ENCODE results near the gene IFNAR1. TPM values are rescaled to one million over a fixed set of nuclear protein-coding genes. Genes with fewer than 3 reads are reported as not detected.

Gene IFNAR1
- 10 to 100 TPM; 12.4 to 19.3 (median 15.5) TPM for total RNA-seq

- no peaks in the 10 kb centered on the region for H3K27me3 ChIP-seq
- no peaks in the 10 kb centered on the region for H3K36me3 ChIP-seq
- peak within 1 kb of the TSS; percentile 93 to 100 (median 99) for H3K4me3 ChIP-seq
- TF ChIP-seq POLR2A (IDR thresholded peaks at IDR 0.05) = peak in 3 of 4 donors; percentile 57 to 91 (median 81)
- TF ChIP-seq CTCF (IDR thresholded peaks at IDR 0.05) = peak in 1 of 6 experiments; percentile 17
- WGBS, 2 donors = 0% methylated on average over 36 to 65 of the region's 86 CpGs
- intact Hi-C loops (cut with DNase I) = no loop called here
- H3K9me3 ChIP-seq = no peaks in the 10 kb centered on the region
- H3K4me1 ChIP-seq = peaks cover 0 to 38% (median 22%) of the 10 kb centered on the region in 3 donors
- H3K27ac ChIP-seq = peak within 1 kb of the TSS; percentile 98 to 100 (median 100)
- DNase-seq = peak; percentile 97
Observed at GRCh38 chr21:33324291-33325221, at the start of gene IFNAR1. Gene IFNAR1, plus strand, starts transcription at chr21:33324970. Its CDS starts 86 bp downstream, at chr21:33325056.

- 63 to 68% methylated on average over 2 of the region's 2 CpGs for WGBS, 2 donors
- Histone ChIP-seq H3K36me3 (peaks cover 8 to 99% (median 12%) of the 10 kb centered on the region in 3 donors), H3K27ac (no peak overlapping the region), H3K4me1 (no peaks in the 10 kb centered on the region), H3K9me3 (peaks cover 0 to 6% (median 0%) of the 10 kb centered on the region in 3 donors), H3K27me3 (no peaks in the 10 kb centered on the region), H3K4me3 (no peak overlapping the region)
- intact Hi-C loops (cut with DNase I) = no loop called here
- no peak for TF ChIP-seq POLR2A (IDR thresholded peaks at IDR 0.05)
- no peak for TF ChIP-seq CTCF (IDR thresholded peaks at IDR 0.05)
- no peak for DNase-seq
Observed at GRCh38 chr21:33278721-33279120, 46.0 kb upstream of the IFNAR1 start.

GRCh38 chr21:33279330-33279820, 45.4 kb upstream of the IFNAR1 start:
- peaks cover 8 to 99% (median 13%) of the 10 kb centered on the region in 3 donors for H3K36me3 ChIP-seq
- no peak for DNase-seq

GRCh38 chr21:33281096-33281652, 43.6 kb upstream of the IFNAR1 start:
- Histone ChIP-seq H3K9me3 (peaks cover 0 to 6% (median 0%) of the 10 kb centered on the region in 3 donors), H3K27ac (no peak overlapping the region), H3K36me3 (peaks cover 8 to 100% (median 15%) of the 10 kb centered on the region in 3 donors), H3K4me3 (no peak overlapping the region), H3K27me3 (no peaks in the 10 kb centered on the region), H3K4me1 (peaks cover 0 to 9% (median 5%) of the 10 kb centered on the region in 3 donors)
- no peak for DNase-seq
- no peak for TF ChIP-seq POLR2A (IDR thresholded peaks at IDR 0.05)
- no peak for TF ChIP-seq CTCF (IDR thresholded peaks at IDR 0.05)
- intact Hi-C loops (cut with DNase I) = no loop called here
- WGBS, 2 donors = 93 to 94% methylated on average over 3 to 6 of the region's 6 CpGs

More at GRCh38 chr21:33279330-33279820, 45.4 kb upstream of the IFNAR1 start:
- intact Hi-C loops (cut with DNase I) = no loop called here
- Histone ChIP-seq H3K27ac (no peak overlapping the region), H3K4me1 (no peaks in the 10 kb centered on the region), H3K27me3 (no peaks in the 10 kb centered on the region), H3K9me3 (peaks cover 0 to 6% (median 0%) of the 10 kb centered on the region in 3 donors), H3K4me3 (no peak overlapping the region)
- 93 to 97% methylated on average over 3 of the region's 3 CpGs for WGBS, 2 donors
- TF ChIP-seq CTCF (IDR thresholded peaks at IDR 0.05) (no peak), POLR2A (IDR thresholded peaks at IDR 0.05) (no peak)
